ENCODE results near the gene GATA2. TPM values are rescaled to one million over a fixed set of nuclear protein-coding genes. Genes with fewer than 3 reads are reported as not detected.

Gene GATA2
- total and polyA plus RNA-seq, 2 of the 13 experiments (the other 11 are each of a cell fraction or from before 2014, with no cell fraction given), result 3.5 to 6.2 TPM

DNA sequence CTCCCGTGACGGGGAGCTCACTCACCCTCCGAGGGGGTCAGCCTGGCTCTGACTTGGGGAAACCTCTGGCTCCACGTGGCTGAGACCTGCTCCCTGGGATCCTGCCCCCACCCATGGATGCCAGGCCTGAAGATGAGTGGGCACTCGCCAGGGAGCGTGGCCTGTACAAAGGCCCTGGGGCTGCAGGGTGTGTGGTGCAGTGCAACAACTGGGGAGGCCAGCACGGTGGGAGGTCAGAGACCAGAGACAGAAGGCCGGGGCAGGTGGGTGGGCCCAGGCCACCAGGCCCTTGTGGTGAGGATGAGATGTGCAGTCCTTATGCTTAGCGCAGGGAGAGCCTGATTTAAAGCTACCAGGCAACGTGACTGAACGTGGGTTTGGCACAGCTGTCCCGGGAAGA lies 31.3 kb downstream of the GATA2 start:
- TF ChIP-seq, protein P1, sequence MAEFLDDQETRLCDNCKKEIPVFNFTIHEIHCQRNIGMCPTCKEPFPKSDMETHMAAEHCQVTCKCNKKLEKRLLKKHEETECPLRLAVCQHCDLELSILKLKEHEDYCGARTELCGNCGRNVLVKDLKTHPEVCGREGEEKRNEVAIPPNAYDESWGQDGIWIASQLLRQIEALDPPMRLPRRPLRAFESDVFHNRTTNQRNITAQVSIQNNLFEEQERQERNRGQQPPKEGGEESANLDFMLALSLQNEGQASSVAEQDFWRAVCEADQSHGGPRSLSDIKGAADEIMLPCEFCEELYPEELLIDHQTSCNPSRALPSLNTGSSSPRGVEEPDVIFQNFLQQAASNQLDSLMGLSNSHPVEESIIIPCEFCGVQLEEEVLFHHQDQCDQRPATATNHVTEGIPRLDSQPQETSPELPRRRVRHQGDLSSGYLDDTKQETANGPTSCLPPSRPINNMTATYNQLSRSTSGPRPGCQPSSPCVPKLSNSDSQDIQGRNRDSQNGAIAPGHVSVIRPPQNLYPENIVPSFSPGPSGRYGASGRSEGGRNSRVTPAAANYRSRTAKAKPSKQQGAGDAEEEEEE (CRISPR knock-in tag; IDR thresholded peaks at IDR 0.05; ENCODE audit: borderline replicate concordance), result no peak
- TF ChIP-seq ZMYM3 (CRISPR knock-in tag; IDR thresholded peaks at IDR 0.05), result peak; percentile 54; the same call in 1 of the 2 replicates
- peak; percentile 79; the same call in 1 of the 2 replicates for TF ChIP-seq ZNF768 (CRISPR knock-in tag; IDR thresholded peaks at IDR 0.05)
- ChIA-PET POLR2A (no interaction called here), CTCF (ENCODE audit: low intra/inter-chr PET ratio, low total read pairs) (no interaction called here)
- H3K27me3 ChIP-seq (ENCODE audit: control insufficient read depth in 1 of 2, insufficient read depth in 2 of 2, low read length in 2 of 2), result peaks cover 14 to 85% of the 10 kb centered on the region in 2 experiments
- H3K4me1 ChIP-seq (ENCODE audit: insufficient read depth, low read length), result peaks cover 10% of the 10 kb centered on the region
- no peaks in the 10 kb centered on the region for H3K36me3 ChIP-seq (replicated peaks in 1 of 2; ENCODE audit: control insufficient read depth in 1 of 2, insufficient read depth in 2 of 2, low read length in 2 of 2)
- no peak overlapping the region for H3K4me3 ChIP-seq (replicated peaks in 1 of 3; ENCODE audit: insufficient read depth in 1 of 3, low read depth in 2 of 3, low read length in 3 of 3)
- FAIRE-seq, result no peak
- in situ Hi-C loops (cut with HindIII; ENCODE audit: extremely low pct_ligation_motif_present, low pct_unique_long_range_greater_than_20kb), result no loop called here
- intact Hi-C loops (cut with micrococcal nuclease; ENCODE audit: unreplicated experiment), result no loop called here
- H3K9me3 ChIP-seq (ENCODE audit: low read length), result no peaks in the 10 kb centered on the region
- ATAC-seq, result peak; percentile 51
- H4K20me1 ChIP-seq (ENCODE audit: insufficient read depth, low read length), result no peaks in the 10 kb centered on the region
- WGBS (ENCODE audit: low lambda C conversion rate), result 29% methylated on average over 8 of the region's 12 CpGs
- no peak overlapping the region for H3K9ac ChIP-seq (ENCODE audit: insufficient read depth, low read depth, low read length)
- no peak overlapping the region for H3K27ac ChIP-seq (ENCODE audit: extremely low read length, insufficient read depth, low read length)
- BruUV-seq (replicated peaks), result no TSS peak
- no peak for DNase-seq (ENCODE audit: low spot score)
- H2AFZ ChIP-seq (ENCODE audit: low read length), result no peak overlapping the region
- no peak overlapping the region for H3K4me2 ChIP-seq (ENCODE audit: low read depth, low read length)
- H3K79me2 ChIP-seq (ENCODE audit: insufficient read depth, low read length), result no peaks in the 10 kb centered on the region

DNA sequence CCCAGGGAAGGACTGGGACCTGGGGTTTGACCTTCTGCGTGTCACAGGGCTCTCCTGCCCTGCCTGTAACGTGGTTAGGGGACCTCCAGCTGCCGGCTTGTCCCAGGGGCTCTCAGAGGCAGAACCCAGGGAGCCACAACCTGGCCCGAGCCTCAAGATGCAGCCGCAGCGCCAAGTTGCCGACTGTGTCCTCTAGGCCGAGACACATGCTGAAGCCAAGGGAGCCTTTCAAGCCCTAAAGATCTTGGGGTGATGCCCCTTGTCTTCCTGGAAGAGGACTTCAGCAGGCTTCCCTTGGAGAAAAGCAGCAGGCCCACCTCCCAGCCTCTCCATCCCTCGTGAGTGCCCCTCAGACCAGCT lies 33.6 kb downstream of the GATA2 start:
- Histone ChIP-seq H3K27me3 (ENCODE audit: control insufficient read depth in 1 of 2, insufficient read depth in 2 of 2, low read length in 2 of 2) (peaks cover 19 to 85% of the 10 kb centered on the region in 2 experiments), H3K27ac (ENCODE audit: extremely low read length, insufficient read depth, low read length) (no peak overlapping the region), H3K9ac (ENCODE audit: insufficient read depth, low read depth, low read length) (no peak overlapping the region), H3K9me3 (ENCODE audit: low read length) (no peaks in the 10 kb centered on the region), H3K4me2 (ENCODE audit: low read depth, low read length) (no peak overlapping the region), H3K4me3 (replicated peaks in 1 of 3; ENCODE audit: insufficient read depth in 1 of 3, low read depth in 2 of 3, low read length in 3 of 3) (no peak overlapping the region), H3K79me2 (ENCODE audit: insufficient read depth, low read length) (no peaks in the 10 kb centered on the region), H2AFZ (ENCODE audit: low read length) (no peak overlapping the region), H3K36me3 (replicated peaks in 1 of 2; ENCODE audit: control insufficient read depth in 1 of 2, insufficient read depth in 2 of 2, low read length in 2 of 2) (no peaks in the 10 kb centered on the region), H4K20me1 (ENCODE audit: insufficient read depth, low read length) (no peaks in the 10 kb centered on the region), H3K4me1 (ENCODE audit: insufficient read depth, low read length) (peaks cover 10% of the 10 kb centered on the region)
- no peak for DNase-seq (ENCODE audit: low spot score)
- WGBS (ENCODE audit: low lambda C conversion rate), result 11% methylated on average over 3 of the region's 9 CpGs
- intact Hi-C loops (cut with micrococcal nuclease; ENCODE audit: unreplicated experiment), result no loop called here
- no TSS peak for BruUV-seq (replicated peaks)
- TF ChIP-seq ZNF720 (CRISPR knock-in tag; IDR thresholded peaks at IDR 0.05), result no peak
- TF ChIP-seq, protein P2, sequence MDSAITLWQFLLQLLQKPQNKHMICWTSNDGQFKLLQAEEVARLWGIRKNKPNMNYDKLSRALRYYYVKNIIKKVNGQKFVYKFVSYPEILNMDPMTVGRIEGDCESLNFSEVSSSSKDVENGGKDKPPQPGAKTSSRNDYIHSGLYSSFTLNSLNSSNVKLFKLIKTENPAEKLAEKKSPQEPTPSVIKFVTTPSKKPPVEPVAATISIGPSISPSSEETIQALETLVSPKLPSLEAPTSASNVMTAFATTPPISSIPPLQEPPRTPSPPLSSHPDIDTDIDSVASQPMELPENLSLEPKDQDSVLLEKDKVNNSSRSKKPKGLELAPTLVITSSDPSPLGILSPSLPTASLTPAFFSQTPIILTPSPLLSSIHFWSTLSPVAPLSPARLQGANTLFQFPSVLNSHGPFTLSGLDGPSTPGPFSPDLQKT (CRISPR knock-in tag; IDR thresholded peaks at IDR 0.05; ENCODE audit: borderline replicate concordance), result no peak
- TF ChIP-seq DR1 (CRISPR knock-in tag; IDR thresholded peaks at IDR 0.05), result no peak
- TF ChIP-seq KLF12 (CRISPR knock-in tag; IDR thresholded peaks at IDR 0.05; ENCODE audit: borderline replicate concordance), result no peak
- TF ChIP-seq ZNF496 (CRISPR knock-in tag; IDR thresholded peaks at IDR 0.05; ENCODE audit: insufficient replicate concordance), result no peak
- TF ChIP-seq ZNF431 (CRISPR knock-in tag; IDR thresholded peaks at IDR 0.05; ENCODE audit: borderline replicate concordance, low read depth), result no peak
- TF ChIP-seq KLF15 (CRISPR knock-in tag; IDR thresholded peaks at IDR 0.05; ENCODE audit: borderline replicate concordance), result no peak
- no peak for TF ChIP-seq RARA (CRISPR knock-in tag; IDR thresholded peaks at IDR 0.05)
- no peak for TF ChIP-seq SUZ12 (IDR thresholded peaks at IDR 0.05; ENCODE audit: low read depth, low read length)
- TF ChIP-seq, protein P3, sequence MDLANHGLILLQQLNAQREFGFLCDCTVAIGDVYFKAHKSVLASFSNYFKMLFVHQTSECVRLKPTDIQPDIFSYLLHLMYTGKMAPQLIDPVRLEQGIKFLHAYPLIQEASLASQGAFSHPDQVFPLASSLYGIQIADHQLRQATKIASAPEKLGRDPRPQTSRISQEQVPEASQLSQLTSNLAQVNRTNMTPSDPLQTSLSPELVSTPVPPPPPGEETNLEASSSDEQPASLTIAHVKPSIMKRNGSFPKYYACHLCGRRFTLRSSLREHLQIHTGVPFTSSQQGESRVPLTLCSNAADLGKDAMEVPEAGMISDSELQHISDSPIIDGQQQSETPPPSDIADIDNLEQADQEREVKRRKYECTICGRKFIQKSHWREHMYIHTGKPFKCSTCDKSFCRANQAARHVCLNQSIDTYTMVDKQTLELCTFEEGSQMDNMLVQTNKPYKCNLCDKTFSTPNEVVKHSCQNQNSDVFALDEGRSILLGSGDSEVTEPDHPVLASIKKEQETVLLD (CRISPR knock-in tag; IDR thresholded peaks at IDR 0.05; ENCODE audit: low read depth), result no peak
- TF ChIP-seq ZNF24 (IDR thresholded peaks at IDR 0.05), result no peak
- no peak for TF ChIP-seq ZNF441 (CRISPR knock-in tag; IDR thresholded peaks at IDR 0.05; ENCODE audit: borderline replicate concordance)
- ChIA-PET CTCF (ENCODE audit: low intra/inter-chr PET ratio, low total read pairs) (no interaction called here), POLR2A (no interaction called here)
- ATAC-seq, result no peak
- no peak for FAIRE-seq
- in situ Hi-C loops (cut with HindIII; ENCODE audit: extremely low pct_ligation_motif_present, low pct_unique_long_range_greater_than_20kb), result no loop called here
